GM23338 (cell line): Measurements from ENCODE around the gene STAB2. TPM values are rescaled to one million over a fixed set of nuclear protein-coding genes. Genes with fewer than 3 reads are reported as not detected.

Experiments
- ATAC-seq: fragments of 200-7000 bp; cut with Tn5 transposase; 3 replicates; pipeline ENCODE4 v1.9.1; 2020
- DNase-seq: peaks from one replicate; pipeline ENCODE4 v3.0.0-alpha.2; 2015; ENCODE audit warnings: low spot score
- H2AFZ ChIP-seq: fragments of 200-600 bp; sonication (generic); 2 replicates; pipeline ENCODE4 v1.8.0; 2016; ENCODE audit warnings: antibody characterized with exemption, mild to moderate bottlenecking, moderate library complexity
- H3F3A ChIP-seq: fragments of 200-600 bp; sonication (generic); replicated peaks from 2 replicates; pipeline ENCODE4 v1.8.0; 2017; ENCODE audit warnings: antibody characterized with exemption, mixed run types, low read depth
- H3K27ac ChIP-seq: fragments of 200-600 bp; sonication (generic); 2 replicates; pipeline ENCODE4 v1.6.1; 2016; ENCODE audit warnings: low read depth
- H3K27me3 ChIP-seq: fragments of 200-600 bp; sonication (generic); 2 replicates; pipeline ENCODE4 v1.8.0; 2016; ENCODE audit warnings: mild to moderate bottlenecking, mixed run types, moderate library complexity; ENCODE audit not compliant: insufficient read depth
- H3K36me3 ChIP-seq: fragments of 200-600 bp; sonication (generic); 2 replicates; pipeline ENCODE4 v1.8.0; 2016; ENCODE audit warnings: mild to moderate bottlenecking; ENCODE audit not compliant: insufficient read depth
- H3K4me1 ChIP-seq: fragments of 200-600 bp; sonication (generic); 2 replicates; pipeline ENCODE4 v1.8.0; 2016; ENCODE audit warnings: mild to moderate bottlenecking, moderate library complexity; ENCODE audit not compliant: insufficient read depth
- H3K4me2 ChIP-seq: fragments of 200-600 bp; sonication (generic); 2 replicates; pipeline ENCODE4 v1.7.1; 2017; ENCODE audit warnings: mixed run types
- H3K4me3 ChIP-seq: fragments of 200-600 bp; sonication (generic); 2 replicates; pipeline ENCODE4 v1.6.1; 2016; ENCODE audit warnings: mixed run types
- H3K79me2 ChIP-seq: fragments of 200-600 bp; sonication (generic); replicated peaks from 2 replicates; pipeline ENCODE4 v1.8.0; 2017; ENCODE audit warnings: mild to moderate bottlenecking; ENCODE audit not compliant: insufficient read depth
- H3K9me2 ChIP-seq: fragments of 200-600 bp; sonication (generic); 2 replicates; pipeline ENCODE4 v1.8.0; 2017; ENCODE audit not compliant: insufficient read depth
- H4K20me1 ChIP-seq: fragments of 200-600 bp; sonication (generic); replicated peaks from 2 replicates; pipeline ENCODE4 v1.8.0; 2017; ENCODE audit warnings: mild to moderate bottlenecking; ENCODE audit not compliant: insufficient read depth
- H3K27ac Mint-ChIP-seq: 2 replicates; pipeline ENCODE4 v1.8.0; 2020; ENCODE audit warnings: inconsistent platforms, mild to moderate bottlenecking, moderate library complexity, mixed read lengths
- H3K27me3 Mint-ChIP-seq: 3 replicates; pipeline ENCODE4 v1.8.0; 2022; ENCODE audit warnings: low read depth, mild to moderate bottlenecking, moderate library complexity, mixed read lengths, inconsistent platforms; ENCODE audit not compliant: insufficient read depth, poor library complexity
- H3K36me3 Mint-ChIP-seq: 3 replicates; pipeline ENCODE4 v1.8.0; 2021; ENCODE audit warnings: low read depth, mild to moderate bottlenecking, inconsistent platforms, moderate library complexity, mixed read lengths
- H3K4me1 Mint-ChIP-seq: 3 replicates; pipeline ENCODE4 v1.8.0; 2020; ENCODE audit warnings: mild to moderate bottlenecking, inconsistent platforms, mixed read lengths
- H3K4me3 Mint-ChIP-seq: 3 replicates; pipeline ENCODE4 v1.8.0; 2021; ENCODE audit warnings: moderate library complexity, mild to moderate bottlenecking, inconsistent platforms, mixed read lengths
- H3K9me3 Mint-ChIP-seq: 3 replicates; pipeline ENCODE4 v1.8.0; 2020; ENCODE audit warnings: moderate library complexity, mild to moderate bottlenecking, inconsistent platforms, mixed read lengths
- CREB1 ChIP-seq: fragments of 250-450 bp; sonication (Bioruptor Pico); IDR thresholded peaks from 2 replicates; pipeline ENCODE4 v1.5.0; 2020; ENCODE audit warnings: low read depth, mild to moderate bottlenecking, moderate library complexity
- CTCF ChIP-seq, 2 experiments: fragments of 200-600 bp in 1 of 2; sonication (generic) in 1 of 2; conservative IDR thresholded peaks; 2 replicates each; pipeline versions ENCODE4 v1.5.1 to v1.6.1; 2016 to 2017; ENCODE audit warnings: antibody characterized with exemption in 2 of 2, low read depth in 2 of 2, mild to moderate bottlenecking in 2 of 2, moderate library complexity in 1 of 2
- ETS1 ChIP-seq: IDR thresholded peaks from 2 replicates; pipeline ENCODE4 v1.6.1; 2016; ENCODE audit warnings: antibody characterized with exemption
- EZH2phosphoT487 ChIP-seq: fragments of 200-600 bp; sonication (generic); IDR thresholded peaks from one replicate; pipeline ENCODE4 v1.8.1; 2018; ENCODE audit warnings: antibody characterized with exemption; ENCODE audit not compliant: unreplicated experiment
- JUNB ChIP-seq: IDR thresholded peaks from one replicate; pipeline ENCODE4 v1.6.1; 2016; ENCODE audit warnings: antibody characterized with exemption; ENCODE audit not compliant: unreplicated experiment
- POLR2AphosphoS5 ChIP-seq: IDR thresholded peaks from 2 replicates; pipeline ENCODE4 v1.6.1; 2016; ENCODE audit warnings: antibody characterized with exemption, low read depth
- REST ChIP-seq: IDR thresholded peaks from one replicate; pipeline ENCODE4 v1.6.1; 2018; ENCODE audit warnings: antibody characterized with exemption; ENCODE audit not compliant: unreplicated experiment
- STAT1 ChIP-seq: IDR thresholded peaks from one replicate; pipeline ENCODE4 v1.6.1; 2016; ENCODE audit warnings: antibody characterized with exemption; ENCODE audit not compliant: unreplicated experiment
- ZNF114 ChIP-seq: fragments of 250-450 bp; sonication (Bioruptor Pico); IDR thresholded peaks from 2 replicates; pipeline ENCODE4 v1.5.0; 2020; ENCODE audit warnings: mild to moderate bottlenecking, moderate library complexity
- ZNF331 ChIP-seq: fragments of 250-450 bp; sonication (Bioruptor Pico); IDR thresholded peaks from 2 replicates; pipeline ENCODE4 v1.5.0; 2020; ENCODE audit warnings: low read depth, mild to moderate bottlenecking, moderate library complexity
- polyA plus RNA-seq: library from polyadenylated mRNA; unstranded; fragments of >200 nt; fragmentation: Nextera tagmentation; extraction: Ambion mirVana; gene quantifications from 2 replicates; pipeline ENCODE4 v1.2.1, GENCODE V29; 2016
- total RNA-seq: library from RNA; depleted of rRNA; stranded (reverse); fragments of >200 nt; shearing (Covaris generic); gene quantifications from 2 replicates; pipeline ENCODE4 v1.2.3, GENCODE V29; 2014

Gene STAB2
- total and polyA plus RNA-seq, 2 experiments from 2014 or later = 0.14 TPM; not detected in 1

DNA sequence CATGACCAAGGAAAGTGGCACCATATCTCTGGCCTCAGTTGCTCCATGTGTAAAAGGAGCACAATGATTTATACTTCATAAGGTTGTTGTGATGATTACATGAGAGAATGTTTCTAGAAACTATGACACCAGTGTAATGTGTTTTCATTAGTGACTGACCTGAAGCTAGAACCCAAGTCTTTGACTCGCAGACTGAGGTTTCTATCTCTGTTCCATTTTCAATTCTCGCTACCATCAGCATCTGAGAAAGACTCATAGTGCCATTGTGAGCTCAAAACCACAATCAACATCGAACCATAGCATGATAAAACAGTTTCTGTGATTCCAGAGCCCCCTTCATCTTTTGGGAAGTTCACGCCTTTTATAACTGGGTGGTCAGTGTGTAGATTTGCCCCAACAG lies 53.8 kb downstream of the STAB2 start:
- DNase-seq (no peak), ATAC-seq (no peak)
- H3K27me3 ChIP-seq = no peaks in the 10 kb centered on the region
- TF ChIP-seq CREB1 (CRISPR knock-in tag) = no peak
- no peak for TF ChIP-seq CTCF (conservative IDR thresholded peaks at IDR 0.05; ENCODE audit: low read depth in 2 of 2)
- TF ChIP-seq STAT1 = no peak
- TF ChIP-seq ZNF331 (CRISPR knock-in tag) = no peak
- TF ChIP-seq JUNB = no peak
- no peak for TF ChIP-seq REST
- no peak for TF ChIP-seq EZH2phosphoT487
- H3K4me1 ChIP-seq = no peaks in the 10 kb centered on the region
- Mint-ChIP-seq H3K4me3 (no peak overlapping the region), H3K9me3 (no peaks in the 10 kb centered on the region), H3K36me3 (no peaks in the 10 kb centered on the region), H3K4me1 (no peaks in the 10 kb centered on the region), H3K27ac (no peak overlapping the region), H3K27me3 (no peaks in the 10 kb centered on the region)
- H3F3A ChIP-seq = no peaks in the 10 kb centered on the region
- no peaks in the 10 kb centered on the region for H4K20me1 ChIP-seq
- no peak overlapping the region for H3K4me3 ChIP-seq
- no peak overlapping the region for H2AFZ ChIP-seq
- no peak overlapping the region for H3K4me2 ChIP-seq
- no peak overlapping the region for H3K27ac ChIP-seq
- no peaks in the 10 kb centered on the region for H3K36me3 ChIP-seq
- H3K9me2 ChIP-seq = no peaks in the 10 kb centered on the region
- no peaks in the 10 kb centered on the region for H3K79me2 ChIP-seq

- Histone ChIP-seq H4K20me1 (no peaks in the 10 kb centered on the region), H3K79me2 (no peaks in the 10 kb centered on the region), H3K27ac (no peak overlapping the region), H3K27me3 (no peaks in the 10 kb centered on the region), H3K9me2 (no peaks in the 10 kb centered on the region), H3K4me3 (no peak overlapping the region), H3F3A (no peaks in the 10 kb centered on the region), H3K4me2 (no peak overlapping the region), H2AFZ (no peak overlapping the region), H3K4me1 (no peaks in the 10 kb centered on the region), H3K36me3 (no peaks in the 10 kb centered on the region)
- TF ChIP-seq ZNF114 (CRISPR knock-in tag) (no peak), EZH2phosphoT487 (no peak), CTCF (conservative IDR thresholded peaks at IDR 0.05; ENCODE audit: low read depth in 2 of 2) (no peak), POLR2AphosphoS5 (no peak), STAT1 (no peak), ZNF331 (CRISPR knock-in tag) (no peak), ETS1 (no peak), CREB1 (CRISPR knock-in tag) (no peak), REST (no peak)
- Mint-ChIP-seq H3K27ac (no peak overlapping the region), H3K9me3 (no peaks in the 10 kb centered on the region), H3K4me1 (no peaks in the 10 kb centered on the region), H3K4me3 (no peak overlapping the region), H3K36me3 (no peaks in the 10 kb centered on the region), H3K27me3 (no peaks in the 10 kb centered on the region)
- no peak for DNase-seq
- ATAC-seq = no peak
Observed at GRCh38 chr12:103642240-103642864, 55.3 kb downstream of the STAB2 start.
